ENCODE data around the gene SSTR4.

Gene SSTR4

DNA sequence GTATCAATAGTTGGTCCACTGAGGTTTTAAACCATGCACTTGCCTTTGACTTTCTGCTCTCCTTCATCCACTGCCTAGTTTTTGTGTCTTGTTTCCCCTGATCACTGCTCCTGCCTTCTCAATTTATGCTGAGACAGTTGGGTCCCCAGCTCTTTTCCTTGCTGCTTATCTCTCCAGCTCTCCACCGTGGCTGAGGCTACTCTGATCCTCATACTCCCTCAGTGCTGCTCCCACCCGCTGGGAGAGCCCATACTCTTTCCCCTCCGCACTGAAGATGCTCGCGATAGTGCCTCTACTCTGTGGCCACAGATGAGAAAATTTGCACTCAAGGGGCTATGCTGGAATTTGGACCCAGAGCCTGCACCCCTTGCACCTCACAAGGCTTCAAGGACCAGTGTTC is 17.8 kb downstream of the SSTR4 start:
- peaks cover 10% of the 10 kb centered on the region for H3K27me3 ChIP-seq (ENCODE audit: insufficient read depth, low read length)
- H3K27ac ChIP-seq (ENCODE audit: low read depth, low read length), result no peak overlapping the region
- H3K4me1 ChIP-seq (ENCODE audit: control insufficient read depth, insufficient read depth, low read length, unreplicated experiment), result peaks cover 5% of the 10 kb centered on the region
- no peak overlapping the region for H3K4me3 ChIP-seq (ENCODE audit: low read depth, low read length)
- no peaks in the 10 kb centered on the region for H3K79me2 ChIP-seq (ENCODE audit: control insufficient read depth, insufficient read depth, low read length, unreplicated experiment)
- no peaks in the 10 kb centered on the region for H3K36me3 ChIP-seq (ENCODE audit: insufficient read depth, low read length)
- H2AFZ ChIP-seq (ENCODE audit: low read length, unreplicated experiment), result no peak overlapping the region

DNA sequence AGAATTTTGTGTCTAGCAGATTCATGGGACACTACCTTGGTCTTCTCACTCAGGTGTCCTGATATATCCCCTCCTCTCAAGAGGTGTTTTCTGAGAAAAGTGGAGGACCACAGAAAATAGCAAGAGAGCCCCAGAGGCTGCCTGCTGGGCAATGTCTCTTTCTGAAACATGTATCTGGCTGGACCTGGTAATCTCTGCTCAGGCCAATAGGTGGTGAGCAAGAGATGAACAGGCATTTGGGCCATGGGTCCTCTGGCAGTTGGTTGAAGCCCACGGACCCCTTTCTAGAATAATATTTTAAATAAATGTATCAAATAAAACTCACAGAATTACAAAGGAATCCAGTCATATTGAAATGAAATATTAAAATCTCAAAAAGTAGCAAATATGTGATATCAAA is 23.1 kb downstream of the SSTR4 start:
- peaks cover 9% of the 10 kb centered on the region for H3K4me1 ChIP-seq (ENCODE audit: control insufficient read depth, insufficient read depth, low read length, unreplicated experiment)
- H3K36me3 ChIP-seq (ENCODE audit: insufficient read depth, low read length), result no peaks in the 10 kb centered on the region
- no peaks in the 10 kb centered on the region for H3K27me3 ChIP-seq (ENCODE audit: insufficient read depth, low read length)
- H3K27ac ChIP-seq (ENCODE audit: low read depth, low read length), result no peak overlapping the region
- H3K79me2 ChIP-seq (ENCODE audit: control insufficient read depth, insufficient read depth, low read length, unreplicated experiment), result no peaks in the 10 kb centered on the region
- no peak overlapping the region for H3K4me3 ChIP-seq (ENCODE audit: low read depth, low read length)
- H2AFZ ChIP-seq (ENCODE audit: low read length, unreplicated experiment), result no peak overlapping the region

- Histone ChIP-seq H3K79me2 (ENCODE audit: control insufficient read depth, insufficient read depth, low read length, unreplicated experiment) (no peaks in the 10 kb centered on the region), H3K4me1 (ENCODE audit: control insufficient read depth, insufficient read depth, low read length, unreplicated experiment) (peaks cover 9% of the 10 kb centered on the region), H3K4me3 (ENCODE audit: low read depth, low read length) (no peak overlapping the region), H2AFZ (ENCODE audit: low read length, unreplicated experiment) (no peak overlapping the region), H3K27me3 (ENCODE audit: insufficient read depth, low read length) (no peaks in the 10 kb centered on the region), H3K27ac (ENCODE audit: low read depth, low read length) (no peak overlapping the region), H3K36me3 (ENCODE audit: insufficient read depth, low read length) (no peaks in the 10 kb centered on the region)
Measured at GRCh38 chr20:23059001-23059400, 23.9 kb downstream of the SSTR4 start.

DNA sequence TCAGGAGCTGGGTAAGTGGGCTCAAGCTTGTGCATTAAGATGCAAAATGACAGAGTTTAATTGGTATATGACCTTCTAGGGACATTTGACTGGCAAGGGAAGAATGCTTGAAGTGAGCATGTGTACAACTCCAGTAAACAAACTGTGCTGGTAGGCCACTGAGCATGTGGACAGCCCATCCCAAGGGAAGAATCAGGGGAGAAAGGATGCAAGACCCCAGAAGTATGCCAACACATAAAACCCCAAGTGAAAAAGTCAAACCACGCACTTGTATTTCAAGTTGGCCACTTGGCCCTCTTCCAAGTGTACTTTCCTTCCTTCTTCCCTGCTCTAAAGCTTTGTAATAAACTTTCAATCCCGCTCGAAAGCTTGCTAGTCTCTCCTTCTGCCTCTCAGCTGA is 24.7 kb downstream of the SSTR4 start:
- Histone ChIP-seq H2AFZ (ENCODE audit: low read length, unreplicated experiment) (no peak overlapping the region), H3K4me1 (ENCODE audit: control insufficient read depth, insufficient read depth, low read length, unreplicated experiment) (peaks cover 9% of the 10 kb centered on the region), H3K4me3 (ENCODE audit: low read depth, low read length) (no peak overlapping the region), H3K36me3 (ENCODE audit: insufficient read depth, low read length) (no peaks in the 10 kb centered on the region), H3K27me3 (ENCODE audit: insufficient read depth, low read length) (no peaks in the 10 kb centered on the region), H3K27ac (ENCODE audit: low read depth, low read length) (no peak overlapping the region), H3K79me2 (ENCODE audit: control insufficient read depth, insufficient read depth, low read length, unreplicated experiment) (no peaks in the 10 kb centered on the region)

GRCh38 chr20:23060629-23061028 is 25.5 kb downstream of the SSTR4 start:
- no peaks in the 10 kb centered on the region for H3K27me3 ChIP-seq (ENCODE audit: insufficient read depth, low read length)
- no peaks in the 10 kb centered on the region for H3K79me2 ChIP-seq (ENCODE audit: control insufficient read depth, insufficient read depth, low read length, unreplicated experiment)
- no peak overlapping the region for H2AFZ ChIP-seq (ENCODE audit: low read length, unreplicated experiment)
- peaks cover 9% of the 10 kb centered on the region for H3K4me1 ChIP-seq (ENCODE audit: control insufficient read depth, insufficient read depth, low read length, unreplicated experiment)
- no peak overlapping the region for H3K4me3 ChIP-seq (ENCODE audit: low read depth, low read length)
- no peak overlapping the region for H3K27ac ChIP-seq (ENCODE audit: low read depth, low read length)
- H3K36me3 ChIP-seq (ENCODE audit: insufficient read depth, low read length), result no peaks in the 10 kb centered on the region

- Histone ChIP-seq H3K4me1 (ENCODE audit: control insufficient read depth, insufficient read depth, low read length, unreplicated experiment) (peaks cover 9% of the 10 kb centered on the region), H3K27ac (ENCODE audit: low read depth, low read length) (peak overlapping the region; percentile 17; the same call in 1 of the 2 replicates), H3K36me3 (ENCODE audit: insufficient read depth, low read length) (no peaks in the 10 kb centered on the region), H2AFZ (ENCODE audit: low read length, unreplicated experiment) (peak overlapping the region; percentile 40), H3K27me3 (ENCODE audit: insufficient read depth, low read length) (no peaks in the 10 kb centered on the region), H3K4me3 (ENCODE audit: low read depth, low read length) (no peak overlapping the region), H3K79me2 (ENCODE audit: control insufficient read depth, insufficient read depth, low read length, unreplicated experiment) (no peaks in the 10 kb centered on the region)
Measured at GRCh38 chr20:23061262-23061661, 26.1 kb downstream of the SSTR4 start.

DNA sequence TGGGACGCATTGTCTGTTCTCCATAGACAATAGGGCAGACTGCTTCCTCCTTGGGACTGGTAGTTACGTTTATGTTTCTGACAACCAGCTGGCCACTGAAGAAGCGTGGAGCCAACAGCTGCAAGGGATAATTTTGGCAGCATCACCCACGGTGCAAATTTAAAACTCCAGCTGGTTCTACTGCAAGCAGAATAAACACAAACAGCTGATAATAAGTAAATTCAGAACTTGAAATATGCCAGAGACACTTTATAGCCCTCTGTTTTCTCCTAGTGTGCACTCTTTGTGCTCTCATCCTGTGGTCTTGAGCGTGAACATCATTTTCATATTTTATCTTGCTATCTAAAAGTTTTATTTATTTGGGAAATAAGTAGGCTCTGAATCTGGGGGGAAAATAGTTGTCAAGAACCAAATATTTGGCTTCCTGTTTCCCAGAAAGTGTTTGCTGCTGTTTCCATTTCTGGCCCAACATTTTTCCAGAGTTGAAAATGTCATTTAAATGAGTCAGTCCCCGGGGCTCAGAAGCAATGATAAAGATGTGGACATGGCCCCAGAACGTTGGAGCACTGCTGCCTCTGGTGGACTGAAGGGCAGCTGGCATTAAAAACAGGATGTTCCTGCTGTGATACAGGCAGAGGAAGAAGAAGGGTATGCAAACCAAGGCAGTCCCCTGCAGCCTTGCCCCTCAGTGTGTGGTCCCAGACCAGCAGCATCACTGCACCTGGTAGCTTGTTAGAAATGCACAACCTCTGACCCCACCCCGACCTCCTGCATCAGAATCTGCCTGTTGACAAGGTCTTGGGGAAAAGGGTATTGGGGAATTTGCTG is 26.8 kb downstream of the SSTR4 start:
- no peaks in the 10 kb centered on the region for H3K79me2 ChIP-seq (ENCODE audit: control insufficient read depth, insufficient read depth, low read length, unreplicated experiment)
- H3K27me3 ChIP-seq (ENCODE audit: insufficient read depth, low read length), result no peaks in the 10 kb centered on the region
- H3K4me3 ChIP-seq (ENCODE audit: low read depth, low read length), result no peak overlapping the region
- H3K36me3 ChIP-seq (ENCODE audit: insufficient read depth, low read length), result no peaks in the 10 kb centered on the region
- H2AFZ ChIP-seq (ENCODE audit: low read length, unreplicated experiment), result peak overlapping the region; percentile 40
- peak overlapping the region; percentile 17; the same call in 1 of the 2 replicates for H3K27ac ChIP-seq (ENCODE audit: low read depth, low read length)
- H3K4me1 ChIP-seq (ENCODE audit: control insufficient read depth, insufficient read depth, low read length, unreplicated experiment), result peaks cover 9% of the 10 kb centered on the region

DNA sequence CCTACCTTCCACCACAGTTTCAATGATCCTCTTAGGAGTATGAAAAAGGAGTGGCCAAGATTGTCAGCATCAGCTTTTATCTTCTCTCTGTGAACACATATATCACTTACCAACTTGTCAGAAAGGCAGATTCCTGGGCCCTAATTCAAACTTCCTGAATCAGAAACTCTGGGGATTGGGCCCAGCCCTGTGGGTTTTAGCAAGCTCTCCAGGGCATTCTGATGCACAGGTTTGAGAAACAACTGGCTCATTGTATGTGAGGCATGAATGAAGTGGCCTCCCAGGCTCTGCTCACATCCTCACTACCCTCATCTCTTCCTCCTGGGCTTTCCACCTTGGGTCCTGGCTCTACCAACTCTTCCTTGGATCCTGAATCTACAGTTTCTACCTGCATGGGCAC is 27.5 kb downstream of the SSTR4 start:
- no peaks in the 10 kb centered on the region for H3K36me3 ChIP-seq (ENCODE audit: insufficient read depth, low read length)
- H3K27ac ChIP-seq (ENCODE audit: low read depth, low read length), result no peak overlapping the region
- H3K27me3 ChIP-seq (ENCODE audit: insufficient read depth, low read length), result no peaks in the 10 kb centered on the region
- H2AFZ ChIP-seq (ENCODE audit: low read length, unreplicated experiment), result no peak overlapping the region
- peaks cover 9% of the 10 kb centered on the region for H3K4me1 ChIP-seq (ENCODE audit: control insufficient read depth, insufficient read depth, low read length, unreplicated experiment)
- H3K4me3 ChIP-seq (ENCODE audit: low read depth, low read length), result no peak overlapping the region
- no peaks in the 10 kb centered on the region for H3K79me2 ChIP-seq (ENCODE audit: control insufficient read depth, insufficient read depth, low read length, unreplicated experiment)

- no peaks in the 10 kb centered on the region for H3K79me2 ChIP-seq (ENCODE audit: control insufficient read depth, insufficient read depth, low read length, unreplicated experiment)
- H3K27me3 ChIP-seq (ENCODE audit: insufficient read depth, low read length), result no peaks in the 10 kb centered on the region
- H3K36me3 ChIP-seq (ENCODE audit: insufficient read depth, low read length), result no peaks in the 10 kb centered on the region
- peaks cover 9% of the 10 kb centered on the region for H3K4me1 ChIP-seq (ENCODE audit: control insufficient read depth, insufficient read depth, low read length, unreplicated experiment)
- no peak overlapping the region for H3K4me3 ChIP-seq (ENCODE audit: low read depth, low read length)
- H3K27ac ChIP-seq (ENCODE audit: low read depth, low read length), result no peak overlapping the region
- no peak overlapping the region for H2AFZ ChIP-seq (ENCODE audit: low read length, unreplicated experiment)
Measured at GRCh38 chr20:23063168-23063567, 28.1 kb downstream of the SSTR4 start.

GRCh38 chr20:23063581-23063980 is 28.5 kb downstream of the SSTR4 start:
- no peak overlapping the region for H3K4me3 ChIP-seq (ENCODE audit: low read depth, low read length)
- no peaks in the 10 kb centered on the region for H3K36me3 ChIP-seq (ENCODE audit: insufficient read depth, low read length)
- H3K27ac ChIP-seq (ENCODE audit: low read depth, low read length), result no peak overlapping the region
- H3K79me2 ChIP-seq (ENCODE audit: control insufficient read depth, insufficient read depth, low read length, unreplicated experiment), result no peaks in the 10 kb centered on the region
- H2AFZ ChIP-seq (ENCODE audit: low read length, unreplicated experiment), result no peak overlapping the region
- H3K4me1 ChIP-seq (ENCODE audit: control insufficient read depth, insufficient read depth, low read length, unreplicated experiment), result peaks cover 9% of the 10 kb centered on the region
- no peaks in the 10 kb centered on the region for H3K27me3 ChIP-seq (ENCODE audit: insufficient read depth, low read length)

Data from ACC112 (cell line).